WTC11 (cell line): ENCODE measurements around the gene CHIA.

Experiments
- JUN ChIP-seq: sonication (generic); formaldehyde crosslinking; IDR thresholded peaks from 2 replicates; pipeline ENCODE4 v1.8.0; 2023; ENCODE audit warnings: mild to moderate bottlenecking, missing genetic modification reagents
- TEAD4 ChIP-seq: sonication (generic); formaldehyde crosslinking; IDR thresholded peaks from 2 replicates; pipeline ENCODE4 v1.8.0; 2022; ENCODE audit warnings: mild to moderate bottlenecking, missing genetic modification reagents
- TF ChIP-seq, protein P1 (sequence below): fragments of 200-600 bp; IDR thresholded peaks from 2 replicates; pipeline ENCODE4 v1.8.0; 2022; ENCODE audit warnings: antibody characterized with exemption
- TF ChIP-seq, protein P2 (sequence below): sonication (generic); formaldehyde crosslinking; IDR thresholded peaks from 2 replicates; pipeline ENCODE4 v1.8.0; 2022; ENCODE audit warnings: mild to moderate bottlenecking, missing genetic modification reagents
- TF ChIP-seq, protein P3 (sequence below): sonication (generic); formaldehyde crosslinking; IDR thresholded peaks from 2 replicates; pipeline ENCODE4 v1.8.0; 2022; ENCODE audit warnings: mild to moderate bottlenecking, missing genetic modification reagents

DNA sequence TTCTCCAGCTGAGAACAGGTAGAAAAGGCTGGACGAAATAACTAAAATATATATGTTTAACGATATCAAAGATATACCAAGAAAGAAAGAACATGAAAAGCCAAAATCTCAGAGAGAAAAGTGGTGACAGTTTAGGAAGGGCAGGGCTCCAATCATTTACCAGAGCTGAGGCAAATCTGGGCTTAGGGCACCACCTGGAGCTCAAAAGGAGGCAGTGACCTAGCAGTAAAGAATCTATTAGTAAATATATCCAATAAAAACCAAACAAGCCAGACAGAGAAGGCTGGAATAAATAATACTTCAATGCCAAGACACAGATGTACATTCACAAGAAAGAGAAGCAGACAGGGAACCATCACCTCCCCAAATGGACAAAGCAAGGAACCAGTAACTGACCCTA is 43.5 kb downstream of the CHIA start:
- TF ChIP-seq TEAD4 (CRISPR knock-in tag): no peak
- TF ChIP-seq, protein P1, sequence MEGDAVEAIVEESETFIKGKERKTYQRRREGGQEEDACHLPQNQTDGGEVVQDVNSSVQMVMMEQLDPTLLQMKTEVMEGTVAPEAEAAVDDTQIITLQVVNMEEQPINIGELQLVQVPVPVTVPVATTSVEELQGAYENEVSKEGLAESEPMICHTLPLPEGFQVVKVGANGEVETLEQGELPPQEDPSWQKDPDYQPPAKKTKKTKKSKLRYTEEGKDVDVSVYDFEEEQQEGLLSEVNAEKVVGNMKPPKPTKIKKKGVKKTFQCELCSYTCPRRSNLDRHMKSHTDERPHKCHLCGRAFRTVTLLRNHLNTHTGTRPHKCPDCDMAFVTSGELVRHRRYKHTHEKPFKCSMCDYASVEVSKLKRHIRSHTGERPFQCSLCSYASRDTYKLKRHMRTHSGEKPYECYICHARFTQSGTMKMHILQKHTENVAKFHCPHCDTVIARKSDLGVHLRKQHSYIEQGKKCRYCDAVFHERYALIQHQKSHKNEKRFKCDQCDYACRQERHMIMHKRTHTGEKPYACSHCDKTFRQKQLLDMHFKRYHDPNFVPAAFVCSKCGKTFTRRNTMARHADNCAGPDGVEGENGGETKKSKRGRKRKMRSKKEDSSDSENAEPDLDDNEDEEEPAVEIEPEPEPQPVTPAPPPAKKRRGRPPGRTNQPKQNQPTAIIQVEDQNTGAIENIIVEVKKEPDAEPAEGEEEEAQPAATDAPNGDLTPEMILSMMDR: no peak
- TF ChIP-seq, protein P2, sequence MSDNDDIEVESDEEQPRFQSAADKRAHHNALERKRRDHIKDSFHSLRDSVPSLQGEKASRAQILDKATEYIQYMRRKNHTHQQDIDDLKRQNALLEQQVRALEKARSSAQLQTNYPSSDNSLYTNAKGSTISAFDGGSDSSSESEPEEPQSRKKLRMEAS (CRISPR knock-in tag): no peak
- no peak for TF ChIP-seq JUN
- TF ChIP-seq, protein P3, sequence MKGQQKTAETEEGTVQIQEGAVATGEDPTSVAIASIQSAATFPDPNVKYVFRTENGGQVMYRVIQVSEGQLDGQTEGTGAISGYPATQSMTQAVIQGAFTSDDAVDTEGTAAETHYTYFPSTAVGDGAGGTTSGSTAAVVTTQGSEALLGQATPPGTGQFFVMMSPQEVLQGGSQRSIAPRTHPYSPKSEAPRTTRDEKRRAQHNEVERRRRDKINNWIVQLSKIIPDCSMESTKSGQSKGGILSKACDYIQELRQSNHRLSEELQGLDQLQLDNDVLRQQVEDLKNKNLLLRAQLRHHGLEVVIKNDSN (CRISPR knock-in tag): no peak
